HG02623 (cell line): ENCODE results near the gene CD93.

Experiments used
- ATAC-seq: cut with Tn5 transposase; IDR thresholded peaks from one replicate; pipeline ENCODE4 v1.9.1; 2021; ENCODE audit warnings: moderate library complexity; ENCODE audit not compliant: unreplicated experiment

The CD93 gene

DNA sequence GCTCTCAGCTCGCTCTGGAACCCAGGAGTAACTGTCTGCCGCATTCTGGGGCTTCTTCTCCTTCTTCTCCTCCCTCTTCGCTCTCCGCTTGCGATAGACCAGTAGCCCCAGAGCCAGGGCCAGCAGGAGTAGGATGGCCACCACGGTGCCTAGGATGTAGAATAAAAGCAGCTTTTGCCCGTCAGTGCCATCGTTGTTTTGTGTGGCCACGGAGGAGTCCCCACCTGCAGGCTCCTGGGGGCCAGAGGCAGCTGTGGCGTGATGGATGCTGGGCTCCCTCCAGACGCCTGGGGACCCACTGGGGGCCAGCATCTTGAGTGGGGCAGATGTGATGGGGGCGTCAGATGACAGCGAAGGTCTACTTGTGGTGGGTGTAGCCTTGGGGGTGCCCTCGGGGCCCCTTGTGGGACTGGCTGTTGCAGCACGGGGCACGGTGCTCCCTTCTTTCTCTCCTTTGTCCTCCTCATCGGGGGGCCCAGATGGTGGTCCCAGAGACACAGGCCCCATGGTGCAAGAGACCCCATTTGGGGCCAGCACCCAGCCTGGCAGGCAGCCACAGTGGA lies 1.8 kb downstream of the CD93 start:
- no peak for ATAC-seq

DNA sequence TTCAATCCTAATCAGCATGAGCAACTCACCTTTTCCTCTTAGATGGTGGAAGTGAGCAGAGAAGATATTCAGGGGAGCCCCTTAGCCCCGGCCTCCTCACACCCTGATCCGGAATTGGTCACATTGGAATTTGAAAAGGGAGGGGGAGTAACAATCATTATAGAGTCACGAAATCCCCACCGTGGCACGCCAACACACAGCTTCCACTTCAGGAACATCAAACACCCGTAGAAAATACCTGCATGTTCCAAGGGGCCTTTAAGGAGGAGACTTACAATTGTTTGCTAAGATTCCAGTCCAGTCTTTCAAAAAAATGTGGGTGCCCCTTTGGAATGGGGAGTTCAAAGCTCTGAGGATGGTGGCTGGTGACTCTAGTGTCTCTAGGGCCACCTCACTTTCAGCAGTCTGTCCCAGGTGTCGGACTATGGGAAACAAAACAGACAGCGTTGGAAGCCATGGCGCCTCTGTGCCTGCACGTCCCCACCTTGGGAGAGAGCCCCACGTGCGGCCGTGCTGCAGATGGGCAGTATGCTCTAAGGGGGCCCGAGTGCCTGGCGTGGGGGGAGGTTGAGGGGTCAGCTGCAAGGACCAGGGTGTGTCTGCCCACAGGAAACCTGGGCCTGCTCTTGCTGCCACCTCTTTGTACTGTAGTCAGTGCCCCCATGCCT lies 2.4 kb downstream of the CD93 start:
- no peak for ATAC-seq

DNA sequence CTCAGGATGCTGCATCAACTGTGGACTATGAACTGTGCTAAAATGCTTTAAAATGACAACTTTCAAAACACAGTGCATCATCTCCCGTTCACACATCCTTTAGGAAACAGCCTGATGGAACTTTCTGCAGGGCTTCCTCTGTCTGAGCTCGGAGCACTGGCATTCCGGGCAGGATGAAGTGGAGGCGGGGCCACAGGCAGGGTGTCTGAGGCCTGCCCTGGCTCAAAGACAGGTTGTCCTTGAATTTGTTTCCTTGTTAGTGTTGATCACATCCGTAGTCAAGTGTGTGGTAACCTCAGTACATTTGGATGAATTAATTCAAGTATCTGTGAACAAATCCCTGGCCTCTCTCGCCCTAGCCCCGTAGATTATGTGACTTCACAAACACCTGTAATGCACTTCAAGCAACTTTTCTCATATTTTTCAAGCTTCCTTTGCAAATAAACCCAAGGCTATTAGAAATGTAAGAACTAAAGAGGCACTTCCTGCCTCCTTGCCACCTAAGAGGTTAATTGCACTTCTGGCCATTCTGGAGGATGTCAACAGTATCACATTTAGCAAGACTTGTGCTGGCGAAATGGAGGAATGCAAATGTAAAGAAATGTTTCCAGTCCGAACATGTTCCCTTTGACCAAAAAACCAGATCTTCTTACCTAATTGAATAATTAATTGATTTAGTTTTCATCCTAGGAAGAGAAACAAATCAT lies 3.1 kb downstream of the CD93 start:
- ATAC-seq = no peak

DNA sequence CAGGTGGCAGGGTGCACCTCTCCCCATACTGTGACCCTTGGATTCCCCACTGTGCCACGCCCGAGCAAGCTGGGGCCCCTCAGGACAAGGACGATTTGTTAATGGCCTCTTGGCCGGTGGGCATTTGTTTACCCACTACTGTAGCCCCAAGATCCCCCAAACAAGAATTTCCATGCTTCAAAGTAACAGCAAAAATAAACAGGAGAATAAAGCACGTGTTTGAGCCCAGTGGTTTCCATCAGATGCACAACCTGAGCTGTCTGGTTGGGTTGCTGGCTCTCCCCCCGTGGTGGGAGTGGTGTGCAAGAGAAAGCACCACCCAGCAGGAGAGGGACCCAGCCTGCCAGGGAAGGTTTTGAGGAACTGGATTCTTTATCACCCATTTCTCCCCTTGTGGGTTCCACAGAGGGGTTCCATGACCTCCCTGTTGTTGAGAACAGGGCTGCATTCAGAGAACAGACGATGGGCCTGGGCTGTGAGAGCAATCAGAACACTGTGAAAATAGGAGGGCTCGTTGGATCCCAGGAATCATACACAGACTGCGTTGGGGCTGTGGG lies 4.8 kb downstream of the CD93 start:
- ATAC-seq = no peak

DNA sequence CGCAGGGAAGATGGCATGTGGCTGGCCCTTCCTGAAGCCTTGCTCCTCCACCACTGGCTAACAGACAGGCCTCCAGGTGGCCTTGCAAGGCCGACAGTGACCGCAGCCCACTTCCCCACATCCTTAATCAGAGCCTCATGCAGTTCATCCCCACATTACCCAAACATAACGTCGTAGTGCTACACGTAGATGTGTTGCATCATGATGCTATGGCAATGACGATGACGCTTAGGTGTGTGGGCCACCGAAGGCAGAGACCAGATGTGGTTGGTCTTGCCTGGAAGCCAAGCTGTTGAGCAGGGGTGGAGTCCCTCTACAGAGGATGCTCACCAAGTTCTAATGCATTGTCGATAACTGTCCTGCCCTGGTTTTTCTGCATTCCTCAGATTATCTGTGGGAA lies 5.6 kb downstream of the CD93 start:
- no peak for ATAC-seq

DNA sequence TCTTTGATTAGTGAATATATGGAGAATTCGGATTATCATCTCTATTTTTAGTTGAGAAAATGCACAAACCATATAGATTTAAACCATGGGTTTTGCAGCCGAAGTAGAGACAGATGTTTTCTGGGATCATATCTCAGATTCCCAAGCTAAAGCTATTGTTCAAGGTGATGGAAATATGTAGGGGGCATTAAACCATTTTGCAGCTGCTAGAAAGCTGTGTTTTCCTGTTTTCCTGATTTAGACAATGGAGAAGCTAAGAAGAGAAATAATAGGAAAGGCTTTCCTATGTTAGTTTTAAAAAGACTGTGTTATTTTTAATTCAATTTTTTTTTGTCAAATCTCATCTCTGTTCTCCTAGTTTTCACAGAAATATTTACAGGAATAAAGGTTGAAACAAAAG lies 6.2 kb downstream of the CD93 start:
- ATAC-seq = no peak

DNA sequence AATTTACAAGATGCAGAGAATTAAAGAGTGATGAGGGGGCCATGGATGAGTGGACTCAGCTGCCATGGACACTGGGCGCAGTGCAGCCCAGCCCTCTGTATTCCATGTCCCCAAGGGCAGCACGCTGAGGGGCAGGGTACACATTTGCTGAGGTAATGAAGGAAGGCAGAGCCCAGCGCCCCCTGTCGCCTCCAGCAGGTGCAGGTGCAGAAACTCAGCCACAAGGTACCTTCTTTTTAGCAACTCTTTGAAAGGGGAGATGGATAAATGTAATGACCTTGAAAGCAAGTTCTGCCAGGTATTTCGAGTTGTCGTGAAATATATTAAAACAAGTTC lies 7.1 kb downstream of the CD93 start:
- ATAC-seq = no peak

DNA sequence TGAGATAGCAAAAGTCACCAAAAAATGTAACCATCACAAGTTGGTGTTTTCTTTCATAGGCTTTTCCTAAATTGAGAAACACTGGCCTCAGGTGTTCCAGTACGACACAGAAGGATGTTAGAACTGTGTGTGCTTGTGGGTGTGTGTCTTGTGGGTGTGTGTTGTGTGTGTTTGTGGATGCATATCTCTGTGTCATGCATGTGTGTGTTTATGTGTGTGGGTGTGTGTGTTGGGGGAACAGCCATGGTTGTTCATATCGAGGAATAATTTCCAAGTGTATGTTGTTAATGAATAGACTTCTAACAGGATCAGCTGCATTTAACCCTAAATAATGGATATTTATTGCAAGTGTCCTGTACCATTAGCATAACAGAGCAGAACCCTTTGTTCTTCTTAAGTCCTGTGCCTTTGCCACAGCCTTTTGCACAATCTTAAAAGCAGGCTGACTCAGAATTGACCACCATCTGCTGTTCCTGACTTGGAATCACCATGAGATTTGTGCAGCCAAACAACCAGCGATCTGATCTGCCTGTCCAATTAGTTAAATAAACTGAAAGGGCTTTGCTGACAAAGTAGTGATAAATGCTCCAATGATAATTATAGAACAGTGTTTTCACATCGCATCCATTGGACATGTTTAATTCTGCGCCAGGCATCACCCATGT lies 7.6 kb downstream of the CD93 start:
- no peak for ATAC-seq

DNA sequence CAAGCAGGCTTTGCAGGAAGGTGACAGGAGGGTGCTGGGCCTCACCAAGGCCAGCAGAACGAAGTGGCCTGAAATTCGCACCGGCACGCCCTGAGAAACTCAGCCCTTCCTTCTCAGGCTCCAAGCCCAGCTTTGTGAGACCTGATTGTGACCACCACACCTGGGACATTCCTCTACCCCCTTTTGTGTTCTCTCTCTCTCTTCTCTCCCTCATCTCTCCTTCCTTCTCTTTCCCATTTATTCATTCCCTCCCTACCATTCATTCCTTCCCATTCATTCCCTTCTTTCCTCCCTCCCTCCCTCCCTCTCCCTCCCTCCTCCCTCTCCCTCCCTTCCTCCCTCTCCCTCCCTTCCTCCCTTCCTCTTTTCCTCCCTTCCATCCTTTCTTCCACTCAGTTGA lies 8.8 kb downstream of the CD93 start:
- ATAC-seq = no peak

DNA sequence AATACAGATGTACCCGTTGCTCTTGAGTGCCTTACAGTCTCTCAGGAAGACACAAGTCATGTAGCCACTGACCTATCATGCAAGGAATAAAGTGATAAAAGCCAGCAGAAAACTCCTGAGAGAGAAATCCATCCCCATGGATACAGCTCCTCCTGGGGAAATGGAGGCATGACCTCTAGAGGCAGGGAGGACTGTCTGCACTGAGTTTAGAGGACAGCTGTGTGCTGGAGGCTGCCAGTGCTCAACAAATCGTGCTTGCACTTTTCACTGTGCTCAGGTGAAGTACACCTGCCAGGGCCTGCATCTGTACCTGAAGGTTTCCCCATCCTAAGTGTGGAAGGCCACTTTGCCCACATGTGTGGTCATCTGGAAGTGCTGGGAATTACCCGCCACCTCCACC lies 12.1 kb downstream of the CD93 start:
- no peak for ATAC-seq

DNA sequence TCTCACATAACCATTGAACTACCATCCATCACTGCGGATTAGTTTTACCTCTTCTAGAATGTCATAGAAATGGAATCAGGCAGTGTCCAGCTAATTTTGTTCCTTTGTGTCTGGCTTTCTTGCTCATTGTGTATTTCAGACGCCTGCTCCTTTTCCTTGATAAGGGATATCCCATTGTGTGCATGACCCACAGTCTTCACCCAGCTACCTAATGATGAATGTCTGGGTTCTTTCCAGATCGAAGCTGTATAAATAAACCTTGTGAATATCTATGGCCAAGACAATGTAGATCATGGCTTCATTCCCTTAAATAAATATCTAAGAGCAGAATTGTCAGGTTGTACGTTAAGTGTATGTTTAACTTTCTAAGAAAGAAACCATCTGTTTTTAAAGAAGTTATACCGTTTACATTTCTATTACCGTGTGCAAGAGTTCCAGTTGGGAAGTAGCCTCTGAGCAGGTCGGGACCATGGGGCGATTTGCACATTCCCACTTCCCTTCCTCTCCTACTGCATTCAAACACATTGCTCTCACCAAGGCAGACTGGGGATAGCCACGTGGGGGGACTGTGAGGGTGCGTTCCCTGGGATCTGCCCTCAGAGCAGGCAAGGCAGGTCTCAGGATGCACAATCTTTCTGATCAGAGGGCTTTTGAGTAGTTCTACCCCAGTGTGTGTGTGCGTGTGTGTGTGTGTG lies 13.1 kb downstream of the CD93 start:
- ATAC-seq = no peak

DNA sequence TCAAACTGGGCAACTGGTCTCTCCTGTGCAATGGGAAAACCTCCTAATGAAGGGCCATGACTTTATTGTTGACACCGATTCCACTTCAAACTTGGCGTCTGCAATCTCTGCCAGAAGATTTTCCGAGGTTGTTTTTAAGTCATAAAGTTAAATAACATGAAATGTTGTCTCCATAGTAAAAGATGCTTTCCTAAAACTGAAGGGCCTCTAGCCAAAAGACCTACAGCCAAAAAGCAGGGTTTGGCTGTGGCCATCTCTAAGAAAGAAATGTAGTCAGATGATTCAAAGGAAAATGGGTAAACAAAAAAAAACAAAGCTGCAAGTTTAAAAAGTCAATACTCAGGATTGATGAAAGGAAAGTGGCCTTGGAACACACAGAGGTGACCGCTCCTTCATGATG lies 14.1 kb downstream of the CD93 start:
- ATAC-seq = no peak

DNA sequence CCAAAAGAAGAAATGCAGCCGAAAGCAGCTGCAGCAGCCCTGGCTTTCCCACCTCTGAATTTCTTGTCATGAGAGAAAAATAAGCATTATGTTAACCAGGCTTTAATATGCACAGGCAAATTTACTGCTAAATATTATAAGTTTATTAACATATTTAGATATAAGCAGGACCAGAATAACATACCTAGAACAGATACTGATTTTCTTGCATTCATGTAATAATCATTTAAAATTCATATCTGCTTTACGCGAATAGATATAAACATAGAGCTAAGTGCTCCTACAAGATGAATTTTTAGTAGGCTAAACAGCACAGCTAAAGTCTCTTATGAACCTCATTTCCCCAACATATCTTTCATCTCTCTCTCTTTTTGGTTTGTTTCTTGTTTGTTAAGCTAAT lies 14.7 kb downstream of the CD93 start:
- no peak for ATAC-seq

DNA sequence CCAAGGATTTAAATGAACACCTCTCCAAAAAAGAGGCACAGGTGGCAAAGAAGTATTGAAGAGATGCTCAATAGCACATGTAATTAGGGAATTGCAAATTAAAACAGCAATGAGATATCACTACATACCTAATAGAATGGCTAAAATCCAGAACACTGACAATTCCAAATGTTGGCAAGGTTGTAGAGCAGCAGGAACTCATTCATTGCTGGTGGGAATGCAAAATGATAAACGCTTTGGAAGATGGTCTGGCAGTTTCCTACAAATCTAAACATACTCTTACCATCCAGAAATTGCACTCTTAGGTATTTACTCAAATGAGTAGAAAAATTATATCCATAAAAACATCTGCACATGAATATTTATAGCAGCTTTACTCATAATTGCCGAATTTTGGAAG lies 17.0 kb downstream of the CD93 start:
- ATAC-seq = no peak

DNA sequence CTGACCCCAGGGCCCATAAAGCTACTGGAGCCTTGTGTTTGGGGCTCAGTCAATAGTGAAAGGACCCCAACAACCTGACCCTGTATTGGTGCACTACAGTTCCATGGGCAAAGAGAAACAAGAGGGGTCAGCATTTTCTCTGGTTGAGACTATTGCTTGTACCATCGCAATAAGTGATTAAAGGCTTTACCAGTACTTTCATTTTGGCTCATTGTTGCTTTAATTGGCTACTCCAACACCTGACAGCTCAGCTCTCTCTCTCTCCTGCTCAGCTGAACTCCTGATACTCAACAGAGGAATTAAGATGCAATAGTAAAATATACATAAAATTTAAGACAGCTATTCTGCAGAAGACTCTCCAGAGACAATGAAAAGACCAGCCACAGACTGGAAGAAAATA lies 17.8 kb downstream of the CD93 start:
- ATAC-seq = no peak

DNA sequence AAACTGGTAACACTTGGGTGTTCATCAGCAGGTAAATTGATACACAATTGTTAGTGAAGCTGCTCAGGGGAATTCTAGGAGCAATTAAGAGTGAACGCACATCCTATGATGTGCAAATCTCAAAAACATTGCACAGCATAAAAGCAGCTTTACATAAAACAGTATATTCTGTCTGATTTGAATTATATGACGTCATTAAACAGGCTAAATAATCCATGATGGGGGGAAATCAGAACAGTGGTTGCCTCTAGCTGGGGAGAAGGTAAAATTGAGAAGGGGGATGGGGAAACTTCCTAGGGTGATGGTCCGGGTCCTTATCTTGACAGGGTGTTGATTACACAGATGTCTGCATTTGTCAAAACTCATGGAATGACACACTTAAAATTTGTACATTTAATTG lies 19.4 kb downstream of the CD93 start:
- no peak for ATAC-seq

DNA sequence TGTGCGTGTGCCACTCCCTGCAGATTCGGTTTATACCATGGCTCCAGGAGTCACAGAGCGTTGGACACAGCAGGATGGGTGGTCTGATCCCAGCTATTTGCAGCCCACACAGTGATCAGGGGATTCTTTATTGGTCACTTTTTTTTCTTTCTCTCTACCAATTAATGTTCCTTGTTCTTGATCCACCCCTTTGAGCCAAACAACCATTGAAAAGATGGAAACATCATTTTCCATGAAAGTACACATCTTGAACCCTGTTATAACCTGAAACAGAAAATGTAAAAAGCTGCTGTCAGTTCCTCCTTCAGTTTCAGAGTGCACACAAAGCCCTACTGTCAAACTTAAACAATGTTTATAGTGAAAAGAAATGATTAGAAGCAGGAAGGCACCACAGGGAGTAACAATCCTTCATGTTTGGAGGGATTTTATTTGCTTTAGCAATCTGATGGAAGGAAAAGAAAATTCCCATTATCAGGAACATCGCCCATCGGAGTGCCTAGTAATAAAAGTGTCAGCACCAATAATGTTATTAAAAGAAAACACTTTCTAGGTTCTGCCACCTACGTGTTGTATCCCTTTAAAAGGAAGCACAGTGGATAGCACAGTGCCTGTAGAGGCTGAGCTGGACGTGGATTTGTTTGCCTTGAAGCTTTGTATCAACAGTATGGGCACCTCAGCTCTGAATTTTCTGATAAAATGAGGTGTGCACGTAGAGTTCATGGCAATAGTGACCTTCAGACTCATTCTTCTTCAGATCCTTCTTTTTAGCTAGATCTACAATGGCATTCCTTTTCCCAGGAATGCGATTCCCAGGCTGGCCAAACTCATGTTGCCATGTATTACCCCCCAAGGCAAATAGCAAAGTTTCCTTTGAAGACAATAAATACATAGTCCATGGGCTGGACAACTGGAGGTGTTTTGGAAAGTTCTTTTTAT lies 20.6 kb downstream of the CD93 start:
- no peak for ATAC-seq

DNA sequence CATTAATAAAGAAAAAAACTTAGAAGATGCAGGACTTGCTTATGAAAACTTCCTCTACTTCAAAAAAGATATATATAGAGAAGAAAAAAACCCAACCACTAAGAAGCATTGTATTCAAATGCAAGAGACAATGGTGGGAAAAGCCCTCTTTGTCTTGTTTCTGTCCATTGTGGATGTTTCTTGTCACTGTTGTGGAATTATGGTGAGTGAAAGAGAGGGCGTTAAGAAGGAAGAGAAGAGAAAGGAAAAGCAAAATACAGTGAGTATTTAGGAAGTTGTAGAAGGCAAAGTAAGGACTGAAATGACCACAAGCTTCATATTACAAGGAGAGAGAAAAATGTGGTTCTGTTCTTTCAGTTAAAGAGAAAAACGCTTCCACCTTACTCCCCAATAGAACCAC lies 22.5 kb downstream of the CD93 start:
- no peak for ATAC-seq

DNA sequence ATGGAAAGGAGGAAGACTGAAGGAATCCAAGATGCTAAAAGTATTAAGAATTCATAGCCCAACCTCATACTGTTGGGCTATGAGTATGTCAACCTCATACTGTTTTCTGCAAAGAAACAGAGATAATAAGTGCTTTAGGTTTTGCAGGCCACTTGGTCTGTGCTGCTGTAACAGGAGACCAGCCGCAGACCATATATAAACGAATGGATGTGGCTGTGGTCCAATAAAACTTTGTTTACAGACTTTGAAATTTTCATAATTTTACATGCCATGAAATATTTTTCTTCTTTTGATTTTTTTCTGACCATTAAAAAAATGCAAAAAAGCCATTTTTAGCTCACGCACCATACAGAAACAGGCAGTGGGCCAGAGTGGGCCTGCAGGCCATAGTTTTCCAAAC lies 23.0 kb downstream of the CD93 start:
- no peak for ATAC-seq

DNA sequence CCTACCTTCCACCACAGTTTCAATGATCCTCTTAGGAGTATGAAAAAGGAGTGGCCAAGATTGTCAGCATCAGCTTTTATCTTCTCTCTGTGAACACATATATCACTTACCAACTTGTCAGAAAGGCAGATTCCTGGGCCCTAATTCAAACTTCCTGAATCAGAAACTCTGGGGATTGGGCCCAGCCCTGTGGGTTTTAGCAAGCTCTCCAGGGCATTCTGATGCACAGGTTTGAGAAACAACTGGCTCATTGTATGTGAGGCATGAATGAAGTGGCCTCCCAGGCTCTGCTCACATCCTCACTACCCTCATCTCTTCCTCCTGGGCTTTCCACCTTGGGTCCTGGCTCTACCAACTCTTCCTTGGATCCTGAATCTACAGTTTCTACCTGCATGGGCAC lies 23.5 kb downstream of the CD93 start:
- no peak for ATAC-seq
